Neuronal stem cell (in vitro differentiated cells): ENCODE data around the gene WDR82.

Experiments used
- DNase-seq: peaks from one replicate; pipeline ENCODE4 v3.0.0-alpha.2; 2013; ENCODE audit warnings: low spot score
- H2AFZ ChIP-seq: one replicate; pipeline ENCODE4 v1.6.1; 2013; ENCODE audit warnings: mild to moderate bottlenecking, low read length, inconsistent platforms
- H2AK5ac ChIP-seq: 2 replicates; pipeline ENCODE4 v1.6.1; 2013; ENCODE audit warnings: low read depth, mild to moderate bottlenecking, inconsistent platforms, low read length, moderate library complexity, mixed read lengths
- H2BK120ac ChIP-seq: 2 replicates; pipeline ENCODE4 v1.6.1; 2013; ENCODE audit warnings: low read depth, mild to moderate bottlenecking, inconsistent platforms, low read length, moderate library complexity, mixed read lengths
- H2BK12ac ChIP-seq: one replicate; pipeline ENCODE4 v1.6.1; 2013; ENCODE audit warnings: low read length, inconsistent platforms
- H2BK15ac ChIP-seq: 2 replicates; pipeline ENCODE4 v1.6.1; 2013; ENCODE audit warnings: mild to moderate bottlenecking, low read length, inconsistent platforms, mixed read lengths
- H2BK5ac ChIP-seq: one replicate; pipeline ENCODE4 v1.6.1; 2013; ENCODE audit warnings: inconsistent platforms, mild to moderate bottlenecking, low read length, moderate library complexity
- H3K14ac ChIP-seq: one replicate; pipeline ENCODE4 v1.6.1; 2013; ENCODE audit warnings: low read length, inconsistent platforms
- H3K18ac ChIP-seq: 2 replicates; pipeline ENCODE4 v1.6.1; 2013; ENCODE audit warnings: low read length, inconsistent platforms
- H3K23ac ChIP-seq: 2 replicates; pipeline ENCODE4 v1.6.1; 2013; ENCODE audit warnings: low read depth, mild to moderate bottlenecking, mixed read lengths, low read length, inconsistent platforms; ENCODE audit not compliant: poor library complexity
- H3K27ac ChIP-seq: replicated peaks from 3 replicates; pipeline ENCODE4 v1.5.1; 2013; ENCODE audit warnings: low read length, inconsistent platforms
- H3K27me3 ChIP-seq, 3 experiments: 2 replicates each; pipeline ENCODE4 v1.6.1; 2013; ENCODE audit warnings: low read length in 3 of 3, mild to moderate bottlenecking in 2 of 3, inconsistent platforms in 1 of 3, low read depth in 1 of 3, mixed read lengths in 1 of 3, moderate library complexity in 1 of 3; ENCODE audit not compliant: control insufficient read depth in 3 of 3, insufficient read depth in 3 of 3
- H3K36me3 ChIP-seq, 2 donors: replicated peaks in 1 of 2; 2 replicates each; pipeline ENCODE4 v1.6.1; 2013; ENCODE audit warnings: low read length in 2 of 2; ENCODE audit not compliant: control insufficient read depth in 2 of 2, insufficient read depth in 2 of 2
- H3K4ac ChIP-seq: 2 replicates; pipeline ENCODE4 v1.6.1; 2013; ENCODE audit warnings: inconsistent platforms, mild to moderate bottlenecking, low read length, moderate library complexity
- H3K4me1 ChIP-seq, 2 donors: 1 replicate in 1 of 2; 2 replicates in 1 of 2; pipeline ENCODE4 v1.6.1; 2013; ENCODE audit warnings: low read length in 2 of 2, low read depth in 1 of 2; ENCODE audit not compliant: control insufficient read depth in 2 of 2, insufficient read depth in 1 of 2
- H3K4me2 ChIP-seq: one replicate; pipeline ENCODE4 v1.6.1; 2013; ENCODE audit warnings: mild to moderate bottlenecking, low read length, inconsistent platforms; ENCODE audit not compliant: insufficient read depth, poor library complexity, severe bottlenecking
- H3K4me3 ChIP-seq, 2 donors: 2 replicates each; pipeline ENCODE4 v1.5.1; 2013; ENCODE audit warnings: low read length in 2 of 2, mild to moderate bottlenecking in 2 of 2, inconsistent platforms in 1 of 2, moderate library complexity in 1 of 2
- H3K79me1 ChIP-seq: one replicate; pipeline ENCODE4 v1.6.1; 2013; ENCODE audit warnings: low read depth, mild to moderate bottlenecking, inconsistent platforms, low read length, moderate library complexity
- H3K9ac ChIP-seq: one replicate; pipeline ENCODE4 v1.6.1; 2013; ENCODE audit warnings: mild to moderate bottlenecking, low read depth, low read length, inconsistent platforms; ENCODE audit not compliant: poor library complexity
- H3K9me3 ChIP-seq, 2 donors: replicated peaks in 1 of 2; 2 replicates each; pipeline versions ENCODE3 to v1.6.1; 2013; ENCODE audit warnings: low read length in 2 of 2, mild to moderate bottlenecking in 2 of 2, inconsistent platforms in 1 of 2, low read depth in 1 of 2, mixed read lengths in 1 of 2, moderate library complexity in 1 of 2; ENCODE audit not compliant: control insufficient read depth in 2 of 2, insufficient read depth in 1 of 2
- H4K8ac ChIP-seq: one replicate; pipeline ENCODE4 v1.6.1; 2013; ENCODE audit warnings: low read depth, mild to moderate bottlenecking, inconsistent platforms, low read length, moderate library complexity
- H4K91ac ChIP-seq: one replicate; pipeline ENCODE4 v1.6.1; 2013; ENCODE audit warnings: low read length, low read depth, mild to moderate bottlenecking, inconsistent platforms; ENCODE audit not compliant: poor library complexity
- WGBS, 2 donors: extraction: QIAGEN DNeasy Blood & Tissue Kit; methylation state at CpG; one replicate each; pipeline ENCODE4 v1.1.7; 2013; ENCODE audit warnings: missing lambda C conversion rate in 2 of 2, mixed read lengths in 1 of 2; ENCODE audit not compliant: insufficient read length in 2 of 2, insufficient replicate concordance in 1 of 2; ENCODE audit errors: extremely low coverage in 2 of 2; 5-methylcytosine and 5-hydroxymethylcytosine counted together

The WDR82 gene

DNA sequence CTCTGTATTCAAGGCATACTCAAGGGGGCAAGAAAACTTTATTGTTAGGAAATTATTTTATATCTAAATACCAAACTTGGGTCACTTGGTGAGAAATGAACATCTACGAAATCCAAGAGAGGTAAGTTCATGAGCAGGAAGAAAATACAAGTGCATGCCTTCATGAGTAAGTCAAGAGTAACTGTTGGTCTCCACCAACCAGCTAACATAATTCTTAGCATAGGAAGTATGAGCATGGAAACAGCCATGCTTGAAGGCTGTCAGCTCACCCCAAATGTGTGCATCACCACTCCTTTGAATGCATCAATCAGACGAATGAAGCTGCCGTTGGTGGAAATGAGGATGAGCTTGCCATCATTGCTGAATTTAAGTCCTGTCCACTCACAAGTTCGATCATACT lies 19.0 kb downstream of the WDR82 start:
- peaks cover 56 to 98% of the 10 kb centered on the region in 2 donors for H3K36me3 ChIP-seq
- WGBS, 2 donors: no CpG with 5 or more reads among the region's 4 CpGs

DNA sequence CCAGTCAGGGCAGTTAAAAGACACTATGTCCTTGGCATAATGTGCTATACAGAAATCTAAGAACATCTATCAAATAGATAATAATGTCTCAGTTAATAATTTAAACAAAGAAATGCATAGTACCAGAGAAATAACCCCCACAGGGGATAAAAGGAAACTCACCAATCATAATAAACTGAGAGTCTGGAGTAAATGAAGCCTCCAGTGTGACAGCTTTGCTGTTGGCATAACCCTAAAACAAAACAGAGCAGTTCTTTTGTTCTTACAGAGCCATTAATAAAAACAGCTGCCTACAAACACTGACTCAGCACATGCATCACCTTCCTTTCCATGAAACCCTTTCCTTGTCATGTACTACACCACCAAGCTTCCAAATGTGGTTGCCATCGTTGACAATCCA lies 19.4 kb downstream of the WDR82 start:
- no peaks in the 10 kb centered on the region for H3K27me3 ChIP-seq
- no peak overlapping the region for H3K9ac ChIP-seq
- no peak overlapping the region for H2BK15ac ChIP-seq
- H2BK12ac ChIP-seq: no peak overlapping the region
- no peaks in the 10 kb centered on the region for H3K4me1 ChIP-seq
- H3K79me1 ChIP-seq: no peaks in the 10 kb centered on the region
- H3K27ac ChIP-seq: no peak overlapping the region
- H3K9me3 ChIP-seq: no peaks in the 10 kb centered on the region
- no peak overlapping the region for H2BK5ac ChIP-seq
- DNase-seq: no peak
- no peak overlapping the region for H3K4me3 ChIP-seq
- H3K4ac ChIP-seq: no peak overlapping the region
- no peak overlapping the region for H3K4me2 ChIP-seq
- no CpG with 5 or more reads among the region's 1 CpG for WGBS, 2 donors
- no peak overlapping the region for H4K8ac ChIP-seq
- H3K23ac ChIP-seq: no peak overlapping the region
- H2BK120ac ChIP-seq: no peak overlapping the region
- no peak overlapping the region for H2AFZ ChIP-seq
- H4K91ac ChIP-seq: no peak overlapping the region
- no peak overlapping the region for H3K14ac ChIP-seq
- no peak overlapping the region for H2AK5ac ChIP-seq
- H3K18ac ChIP-seq: no peak overlapping the region
- H3K36me3 ChIP-seq: peaks cover 55 to 98% of the 10 kb centered on the region in 2 donors

More for the DNA sequence above, 19.0 kb downstream of the WDR82 start:
- H2BK120ac ChIP-seq: no peak overlapping the region
- no peak overlapping the region for H3K9ac ChIP-seq
- H2AFZ ChIP-seq: no peak overlapping the region
- no peak overlapping the region for H3K4ac ChIP-seq
- H2BK12ac ChIP-seq: no peak overlapping the region
- no peak overlapping the region for H3K4me3 ChIP-seq
- H3K27ac ChIP-seq: no peak overlapping the region
- no peaks in the 10 kb centered on the region for H3K27me3 ChIP-seq
- H3K4me2 ChIP-seq: no peak overlapping the region
- DNase-seq: no peak
- H2BK15ac ChIP-seq: no peak overlapping the region
- H2AK5ac ChIP-seq: no peak overlapping the region
- H3K18ac ChIP-seq: no peak overlapping the region
- H2BK5ac ChIP-seq: no peak overlapping the region
- no peak overlapping the region for H4K91ac ChIP-seq
- no peaks in the 10 kb centered on the region for H3K9me3 ChIP-seq
- no peak overlapping the region for H4K8ac ChIP-seq
- no peaks in the 10 kb centered on the region for H3K4me1 ChIP-seq
- no peak overlapping the region for H3K23ac ChIP-seq
- no peaks in the 10 kb centered on the region for H3K79me1 ChIP-seq
- H3K14ac ChIP-seq: no peak overlapping the region

GRCh38 chr3:52257911-52258310 lies 20.5 kb downstream of the WDR82 start:
- Histone ChIP-seq H3K14ac (no peak overlapping the region), H3K4me2 (no peak overlapping the region), H3K23ac (no peak overlapping the region), H3K4ac (no peak overlapping the region), H2BK120ac (no peak overlapping the region), H3K9me3 (no peaks in the 10 kb centered on the region), H2AK5ac (no peak overlapping the region), H3K27ac (no peak overlapping the region), H3K18ac (no peak overlapping the region), H4K91ac (no peak overlapping the region), H4K8ac (no peak overlapping the region), H3K27me3 (no peaks in the 10 kb centered on the region), H2BK12ac (no peak overlapping the region), H2AFZ (no peak overlapping the region), H2BK5ac (no peak overlapping the region), H2BK15ac (no peak overlapping the region), H3K9ac (no peak overlapping the region), H3K4me1 (no peaks in the 10 kb centered on the region), H3K4me3 (no peak overlapping the region), H3K79me1 (no peaks in the 10 kb centered on the region), H3K36me3 (peaks cover 59 to 98% of the 10 kb centered on the region in 2 donors)
- DNase-seq: no peak
- WGBS, 2 donors: no CpG with 5 or more reads among the region's 4 CpGs

DNA sequence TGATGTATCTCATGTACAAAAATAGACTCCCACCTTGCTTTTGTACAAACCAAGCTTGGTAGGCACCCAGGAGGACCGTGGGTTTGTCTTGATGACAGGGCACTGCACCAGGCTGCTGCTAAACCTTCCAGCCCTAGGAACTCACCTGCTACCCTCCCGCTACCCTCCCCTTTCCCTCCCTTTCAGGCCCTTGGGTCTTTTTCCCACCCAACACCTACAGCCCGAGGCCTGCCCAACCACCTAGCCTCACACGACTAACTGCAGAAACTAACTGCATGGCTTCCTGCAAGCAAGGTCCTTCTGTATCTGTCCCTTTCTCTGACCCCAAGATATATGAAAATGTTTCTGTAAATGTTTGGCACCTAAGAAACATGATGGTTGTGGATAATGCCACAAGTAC lies 21.8 kb downstream of the WDR82 start:
- Histone ChIP-seq H2BK120ac (no peak overlapping the region), H3K14ac (no peak overlapping the region), H3K4me1 (no peaks in the 10 kb centered on the region), H4K91ac (no peak overlapping the region), H3K27me3 (no peaks in the 10 kb centered on the region), H4K8ac (no peak overlapping the region), H2BK5ac (no peak overlapping the region), H3K4me2 (no peak overlapping the region), H3K27ac (no peak overlapping the region), H3K4ac (no peak overlapping the region), H2BK12ac (no peak overlapping the region), H2AK5ac (no peak overlapping the region), H3K36me3 (peaks cover 56 to 98% of the 10 kb centered on the region in 2 donors), H3K23ac (no peak overlapping the region), H3K18ac (no peak overlapping the region), H2BK15ac (no peak overlapping the region), H3K9me3 (no peaks in the 10 kb centered on the region), H2AFZ (no peak overlapping the region), H3K79me1 (no peaks in the 10 kb centered on the region), H3K9ac (no peak overlapping the region), H3K4me3 (no peak overlapping the region)
- DNase-seq: no peak
- WGBS, 2 donors: no CpG with 5 or more reads among the region's 4 CpGs
